ENCODE data around the gene TCHP.

TCHP gene

GRCh38 chr12:109880043-109880931 lies 19.8 kb upstream of the TCHP start, which contains the start of gene GLTP:
Gene GLTP, minus strand, starts transcription at chr12:109880541. Its CDS starts 167 bp downstream, at chr12:109880374.
- H3K4me1 ChIP-seq (ENCODE audit: low read length) = peaks cover 38% of the 10 kb centered on the region
- peak within 1 kb of the TSS; percentile 95 for H3K4me3 ChIP-seq (ENCODE audit: low read length)
- no peaks in the 10 kb centered on the region for H3K9me3 ChIP-seq (ENCODE audit: insufficient read depth, low read length)
- peak within 1 kb of the TSS; percentile 94 for H2AFZ ChIP-seq (ENCODE audit: low read depth, low read length)
- TF ChIP-seq EZH2phosphoT487 (IDR thresholded peaks at IDR 0.05; ENCODE audit: low read depth) = no peak
- TF ChIP-seq CTCF (IDR thresholded peaks at IDR 0.05; ENCODE audit: low read depth, low read length) = peak; percentile 18; the same call in 1 of the 2 replicates
- no peaks in the 10 kb centered on the region for H4K20me1 ChIP-seq (ENCODE audit: insufficient read depth, low read length)
- H3K36me3 ChIP-seq (replicated peaks; ENCODE audit: low read depth, low read length) = no peaks in the 10 kb centered on the region
- peaks cover 12% of the 10 kb centered on the region; the same call in 1 of the 2 replicates for H3K27me3 ChIP-seq (ENCODE audit: low read depth, low read length)
- no peaks in the 10 kb centered on the region for H3K79me2 ChIP-seq (ENCODE audit: low read length)
- peak within 1 kb of the TSS; percentile 64 for H3K9ac ChIP-seq (ENCODE audit: low read length)
- H3K4me2 ChIP-seq (ENCODE audit: low read length) = peak within 1 kb of the TSS; percentile 97
- no peak within 1 kb of the TSS for H3K27ac ChIP-seq (ENCODE audit: low read length)

DNA sequence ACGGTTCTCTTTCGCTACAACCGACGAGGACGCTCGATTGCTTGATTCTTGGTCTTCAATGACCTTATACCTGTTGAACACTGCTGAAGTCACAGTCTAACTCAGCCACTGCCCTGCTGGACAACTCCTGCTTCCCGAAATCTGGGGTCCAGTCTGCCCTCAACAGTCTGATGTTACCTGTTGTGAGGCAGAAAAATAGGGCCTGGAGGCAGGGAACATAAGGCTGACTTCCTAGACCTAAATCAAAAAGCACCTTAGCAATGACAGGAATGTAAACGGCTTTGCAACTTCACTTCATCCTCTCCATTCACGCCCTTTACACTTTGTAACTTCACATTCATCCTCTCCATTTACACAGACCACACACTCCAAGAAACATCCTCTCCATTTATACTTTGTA lies 19.1 kb upstream of the TCHP start:
- no peak for TF ChIP-seq CTCF (IDR thresholded peaks at IDR 0.05; ENCODE audit: low read depth, low read length)
- TF ChIP-seq EZH2phosphoT487 (IDR thresholded peaks at IDR 0.05; ENCODE audit: low read depth) = no peak
- no peaks in the 10 kb centered on the region for H3K79me2 ChIP-seq (ENCODE audit: low read length)
- peak overlapping the region; percentile 97 for H3K4me2 ChIP-seq (ENCODE audit: low read length)
- peaks cover 32% of the 10 kb centered on the region for H3K4me1 ChIP-seq (ENCODE audit: low read length)
- peak overlapping the region; percentile 94 for H2AFZ ChIP-seq (ENCODE audit: low read depth, low read length)
- no peaks in the 10 kb centered on the region for H3K9me3 ChIP-seq (ENCODE audit: insufficient read depth, low read length)
- H4K20me1 ChIP-seq (ENCODE audit: insufficient read depth, low read length) = no peaks in the 10 kb centered on the region
- no peak overlapping the region for H3K27ac ChIP-seq (ENCODE audit: low read length)
- H3K27me3 ChIP-seq (ENCODE audit: low read depth, low read length) = 0 out of 2 replicates have a peak, but pooled peaks cover 12% of the 10 kb centered on the region
- H3K36me3 ChIP-seq (replicated peaks; ENCODE audit: low read depth, low read length) = no peaks in the 10 kb centered on the region
- peak overlapping the region; percentile 51 for H3K9ac ChIP-seq (ENCODE audit: low read length)
- H3K4me3 ChIP-seq (ENCODE audit: low read length) = peak overlapping the region; percentile 85

GRCh38 chr12:109881752-109882151 lies 18.3 kb upstream of the TCHP start:
- H3K36me3 ChIP-seq (replicated peaks; ENCODE audit: low read depth, low read length) = no peaks in the 10 kb centered on the region
- H3K4me3 ChIP-seq (ENCODE audit: low read length) = no peak overlapping the region
- no peaks in the 10 kb centered on the region for H4K20me1 ChIP-seq (ENCODE audit: insufficient read depth, low read length)
- no peak overlapping the region for H2AFZ ChIP-seq (ENCODE audit: low read depth, low read length)
- no peak for TF ChIP-seq CTCF (IDR thresholded peaks at IDR 0.05; ENCODE audit: low read depth, low read length)
- TF ChIP-seq EZH2phosphoT487 (IDR thresholded peaks at IDR 0.05; ENCODE audit: low read depth) = no peak
- H3K4me1 ChIP-seq (ENCODE audit: low read length) = peaks cover 28% of the 10 kb centered on the region
- H3K79me2 ChIP-seq (ENCODE audit: low read length) = no peaks in the 10 kb centered on the region
- H3K27ac ChIP-seq (ENCODE audit: low read length) = no peak overlapping the region
- H3K27me3 ChIP-seq (ENCODE audit: low read depth, low read length) = 0 out of 2 replicates have a peak, but pooled peaks cover 12% of the 10 kb centered on the region
- no peak overlapping the region for H3K9ac ChIP-seq (ENCODE audit: low read length)
- no peaks in the 10 kb centered on the region for H3K9me3 ChIP-seq (ENCODE audit: insufficient read depth, low read length)
- H3K4me2 ChIP-seq (ENCODE audit: low read length) = no peak overlapping the region

DNA sequence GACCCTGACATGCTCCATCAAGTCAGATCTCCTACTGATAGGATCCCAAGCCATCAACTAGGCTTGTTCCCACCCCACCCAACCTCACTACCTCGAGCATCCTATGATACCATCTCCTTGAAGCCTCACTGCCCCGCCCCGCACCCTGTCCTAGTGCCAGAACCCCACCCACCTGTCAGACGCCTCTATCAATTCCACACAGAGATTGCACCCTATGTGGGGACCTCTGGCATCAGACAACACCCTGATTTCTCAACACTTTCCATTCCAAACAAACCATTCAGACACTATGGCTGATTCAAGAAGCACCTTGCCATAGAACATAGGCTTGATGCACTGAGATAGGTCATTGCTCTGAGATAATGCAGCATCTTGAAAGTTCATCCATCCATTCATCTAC lies 16.6 kb upstream of the TCHP start:
- Histone ChIP-seq H3K4me2 (ENCODE audit: low read length) (peak overlapping the region; percentile 24), H3K9me3 (ENCODE audit: insufficient read depth, low read length) (no peaks in the 10 kb centered on the region), H2AFZ (ENCODE audit: low read depth, low read length) (no peak overlapping the region), H3K79me2 (ENCODE audit: low read length) (no peaks in the 10 kb centered on the region), H3K27me3 (ENCODE audit: low read depth, low read length) (0 out of 2 replicates have a peak, but pooled peaks cover 12% of the 10 kb centered on the region), H3K9ac (ENCODE audit: low read length) (no peak overlapping the region), H3K4me1 (ENCODE audit: low read length) (peaks cover 33% of the 10 kb centered on the region), H3K4me3 (ENCODE audit: low read length) (no peak overlapping the region), H3K27ac (ENCODE audit: low read length) (no peak overlapping the region), H3K36me3 (replicated peaks; ENCODE audit: low read depth, low read length) (no peaks in the 10 kb centered on the region), H4K20me1 (ENCODE audit: insufficient read depth, low read length) (no peaks in the 10 kb centered on the region)
- TF ChIP-seq EZH2phosphoT487 (IDR thresholded peaks at IDR 0.05; ENCODE audit: low read depth) = no peak
- TF ChIP-seq CTCF (IDR thresholded peaks at IDR 0.05; ENCODE audit: low read depth, low read length) = no peak
